ENCODE measurements around the gene FCRL6. TPM values are rescaled to one million over a fixed set of nuclear protein-coding genes. Genes with fewer than 3 reads are reported as not detected.

Gene FCRL6
- total RNA-seq, 1 donor from 2014 or later = not detected

GRCh38 chr1:159861218-159861617, 59.1 kb downstream of the FCRL6 start:
- Mint-ChIP-seq H3K27me3 (peaks cover 82% of the 10 kb centered on the region), H3K4me1 (ENCODE audit: low read depth) (peaks cover 3% of the 10 kb centered on the region), H3K36me3 (ENCODE audit: insufficient read depth) (no peaks in the 10 kb centered on the region), H3K9me3 (ENCODE audit: low read depth) (no peaks in the 10 kb centered on the region), H3K27ac (no peak overlapping the region), H3K4me3 (ENCODE audit: low read depth) (no peak overlapping the region)
- DNase-seq (ENCODE audit: low spot score, unreplicated experiment) = no peak
- no peak for TF ChIP-seq CTCF (IDR thresholded peaks at IDR 0.05; ENCODE audit: unreplicated experiment)

GRCh38 chr1:159862031-159862430, 59.9 kb downstream of the FCRL6 start:
- Mint-ChIP-seq H3K4me3 (ENCODE audit: low read depth) (no peak overlapping the region), H3K9me3 (ENCODE audit: low read depth) (no peaks in the 10 kb centered on the region), H3K27ac (no peak overlapping the region), H3K27me3 (peaks cover 82% of the 10 kb centered on the region), H3K36me3 (ENCODE audit: insufficient read depth) (no peaks in the 10 kb centered on the region), H3K4me1 (ENCODE audit: low read depth) (peaks cover 3% of the 10 kb centered on the region)
- no peak for DNase-seq (ENCODE audit: low spot score, unreplicated experiment)
- no peak for TF ChIP-seq CTCF (IDR thresholded peaks at IDR 0.05; ENCODE audit: unreplicated experiment)

DNA sequence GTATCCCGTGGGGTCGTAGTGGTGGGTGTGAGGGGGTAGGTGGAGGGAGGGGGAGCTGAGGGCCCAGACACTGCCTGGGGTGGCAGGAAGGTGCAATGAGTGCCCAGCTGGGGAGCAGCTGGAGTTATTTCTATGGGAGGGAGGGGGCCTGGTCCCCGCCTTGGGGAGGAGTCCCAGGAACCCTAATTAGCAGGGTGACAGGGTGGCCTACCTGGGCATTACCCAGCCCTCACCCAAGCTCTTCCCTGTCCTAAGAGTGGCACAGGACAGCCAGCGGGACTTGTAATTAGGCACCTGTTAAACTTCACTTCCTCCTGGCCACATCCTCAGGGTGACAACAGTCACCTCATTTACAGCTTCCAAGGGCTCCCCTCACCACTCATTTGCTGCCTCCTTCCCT, 60.4 kb downstream of the FCRL6 start, which contains the start of gene VSIG8:
Gene VSIG8 (minus strand): TSS at position 101 of the 400 bp plus-strand sequence. CDS start 136 bp downstream, outside the sequence.
- Mint-ChIP-seq H3K36me3 (ENCODE audit: insufficient read depth) (no peaks in the 10 kb centered on the region), H3K4me3 (ENCODE audit: low read depth) (no peak within 1 kb of the TSS), H3K27me3 (peaks cover 84% of the 10 kb centered on the region), H3K9me3 (ENCODE audit: low read depth) (no peaks in the 10 kb centered on the region), H3K4me1 (ENCODE audit: low read depth) (peaks cover 4% of the 10 kb centered on the region), H3K27ac (no peak within 1 kb of the TSS)
- no peak for DNase-seq (ENCODE audit: low spot score, unreplicated experiment)
- no peak for TF ChIP-seq CTCF (IDR thresholded peaks at IDR 0.05; ENCODE audit: unreplicated experiment)

- no peak for DNase-seq (ENCODE audit: low spot score, unreplicated experiment)
- no peak overlapping the region for H3K4me3 Mint-ChIP-seq (ENCODE audit: low read depth)
- H3K9me3 Mint-ChIP-seq (ENCODE audit: low read depth) = no peaks in the 10 kb centered on the region
- H3K4me1 Mint-ChIP-seq (ENCODE audit: low read depth) = peaks cover 5% of the 10 kb centered on the region
- TF ChIP-seq CTCF (IDR thresholded peaks at IDR 0.05; ENCODE audit: unreplicated experiment) = no peak
- H3K36me3 Mint-ChIP-seq (ENCODE audit: insufficient read depth) = no peaks in the 10 kb centered on the region
- H3K27ac Mint-ChIP-seq = no peak overlapping the region
- H3K27me3 Mint-ChIP-seq = peaks cover 86% of the 10 kb centered on the region
Measured at GRCh38 chr1:159864262-159864661, 62.1 kb downstream of the FCRL6 start.

Other genes starting within 250 kb of the FCRL6 start
- not detected in 2 replicates for gene APCS, start 214.5 kb upstream of the FCRL6 start, total RNA-seq
- not detected in 2 replicates for gene CRP, start 87.8 kb upstream of the FCRL6 start, total RNA-seq
- gene DUSP23, start 21.4 kb upstream of the FCRL6 start, total RNA-seq = 16.9 and 17.2 TPM in 2 replicates
- gene SLAMF8, start 24.5 kb downstream of the FCRL6 start, total RNA-seq = not detected in 2 replicates
- 0.20 TPM in 1 of 2 replicates, not detected in the other for gene VSIG8, start 60.3 kb downstream of the FCRL6 start, total RNA-seq
- 0.74 and 1.0 TPM in 2 replicates for gene CFAP45, start 97.8 kb downstream of the FCRL6 start, total RNA-seq
- gene TAGLN2, start 123.1 kb downstream of the FCRL6 start, total RNA-seq = 153 and 159 TPM in 2 replicates
- 68.2 and 68.6 TPM in 2 replicates for gene IGSF9, start 143.3 kb downstream of the FCRL6 start, total RNA-seq
- not detected in 2 replicates for gene SLAMF9, start 151.9 kb downstream of the FCRL6 start, total RNA-seq
- gene PIGM, start 229.6 kb downstream of the FCRL6 start, total RNA-seq = 11.4 and 12.2 TPM in 2 replicates